Tibial nerve (tissue), 4 donors: ENCODE measurements around the gene NID2. TPM values are rescaled to one million over a fixed set of nuclear protein-coding genes. Genes with fewer than 3 reads are reported as not detected.

ENCODE experiments used
- DNase-seq, 2 donors: peaks; one replicate each; pipeline ENCODE4 v3.0.0-alpha.2; 2019; ENCODE audit warnings: low spot score in 2 of 2
- H3K27ac ChIP-seq, 4 donors: fragments of 200-600 bp; sonication (generic) in 3 of 4; one replicate each; pipeline ENCODE4 v1.5.1; 2017 to 2019; ENCODE audit warnings: mild to moderate bottlenecking in 1 of 4
- H3K27me3 ChIP-seq, 2 donors: fragments of 200-600 bp; sonication (generic) in 1 of 2; one replicate each; pipeline versions ENCODE4 v1.5.1 to v1.6.0; 2017 to 2019
- H3K36me3 ChIP-seq, 3 donors: fragments of 200-600 bp; sonication (generic); one replicate each; pipeline ENCODE4 v1.5.1; 2018 to 2019
- H3K4me1 ChIP-seq, 4 donors: fragments of 200-600 bp; sonication (generic) in 3 of 4; one replicate each; pipeline ENCODE4 v1.5.1; 2017 to 2019
- H3K4me3 ChIP-seq, 4 donors: fragments of 200-600 bp; sonication (generic) in 3 of 4; one replicate each; pipeline ENCODE4 v1.5.1; 2017 to 2019; ENCODE audit warnings: mild to moderate bottlenecking in 1 of 4, moderate library complexity in 1 of 4
- H3K9me3 ChIP-seq, 4 donors: fragments of 200-600 bp; sonication (generic) in 3 of 4; one replicate each; pipeline ENCODE4 v1.5.1; 2017 to 2019
- CTCF ChIP-seq, 5 experiments: fragments of 200-600 bp in 3 of 5; fragments of 450-650 bp in 2 of 5; sonication (generic) in 3 of 5; IDR thresholded peaks; one replicate each; pipeline ENCODE4 v1.5.1; 2016 to 2019; ENCODE audit warnings: antibody characterized with exemption in 5 of 5, mild to moderate bottlenecking in 3 of 5, moderate library complexity in 2 of 5
- EP300 ChIP-seq, 2 donors: sonication (generic); formaldehyde crosslinking; IDR thresholded peaks; one replicate each; pipeline ENCODE4 v1.6.1; 2017; ENCODE audit warnings: antibody characterized with exemption in 2 of 2, mild to moderate bottlenecking in 1 of 2
- POLR2A ChIP-seq, 2 donors: fragments of 450-650 bp; IDR thresholded peaks; one replicate each; pipeline ENCODE4 v1.6.1; 2017; ENCODE audit warnings: antibody characterized with exemption in 2 of 2, mild to moderate bottlenecking in 2 of 2, moderate library complexity in 2 of 2
- WGBS, 2 donors: methylation state at CpG; one replicate each; pipeline ENCODE4 v1.1.5; 2018; 5-methylcytosine and 5-hydroxymethylcytosine counted together
- total RNA-seq, 4 donors: library from RNA; depleted of rRNA; stranded (reverse); fragments of >200 nt; gene quantifications; one replicate each; pipeline ENCODE4 v1.1.0, GENCODE V29; 2016

Gene NID2
- total RNA-seq, 4 donors from 2014 or later, result 61.4 to 90.0 (median 79.4) TPM

GRCh38 chr14:52052288-52052943 lies 16.4 kb downstream of the NID2 start:
- Histone ChIP-seq H3K36me3 (peaks cover 0 to 5% (median 0%) of the 10 kb centered on the region in 3 donors), H3K9me3 (no peaks in the 10 kb centered on the region), H3K4me1 (peaks cover 0 to 88% (median 52%) of the 10 kb centered on the region in 4 donors), H3K27ac (peak overlapping the region; percentile 24 to 74 (median 52)), H3K27me3 (no peaks in the 10 kb centered on the region), H3K4me3 (no peak overlapping the region)
- TF ChIP-seq EP300 (IDR thresholded peaks at IDR 0.05), result no peak
- no peak for TF ChIP-seq CTCF (IDR thresholded peaks at IDR 0.05)
- no peak for TF ChIP-seq POLR2A (IDR thresholded peaks at IDR 0.05)
- 28 to 36% methylated on average over 7 of the region's 7 CpGs for WGBS, 2 donors
- DNase-seq, result no peak

- 28 to 31% methylated on average over 2 of the region's 2 CpGs for WGBS, 2 donors
- H3K27me3 ChIP-seq, result no peaks in the 10 kb centered on the region
- no peak for TF ChIP-seq CTCF (IDR thresholded peaks at IDR 0.05)
- no peak for TF ChIP-seq POLR2A (IDR thresholded peaks at IDR 0.05)
- TF ChIP-seq EP300 (IDR thresholded peaks at IDR 0.05), result no peak
- H3K4me3 ChIP-seq, result no peak overlapping the region
- no peaks in the 10 kb centered on the region for H3K9me3 ChIP-seq
- peaks cover 0 to 94% (median 52%) of the 10 kb centered on the region in 4 donors for H3K4me1 ChIP-seq
- H3K36me3 ChIP-seq, result peaks cover 0 to under 1% (median 0%) of the 10 kb centered on the region in 3 donors
- peak overlapping the region in 3 of 4 donors; percentile 24 to 74 (median 71) for H3K27ac ChIP-seq
- no peak for DNase-seq
Observed at GRCh38 chr14:52051871-52052270, 17.0 kb downstream of the NID2 start.

- Histone ChIP-seq H3K36me3 (no peaks in the 10 kb centered on the region), H3K4me3 (no peak overlapping the region), H3K27ac (peak overlapping the region in 3 of 4 donors; percentile 36 to 74 (median 71)), H3K9me3 (no peaks in the 10 kb centered on the region), H3K4me1 (peaks cover 0 to 97% (median 52%) of the 10 kb centered on the region in 4 donors), H3K27me3 (no peaks in the 10 kb centered on the region)
- 22 to 28% methylated on average over 3 of the region's 3 CpGs for WGBS, 2 donors
- TF ChIP-seq CTCF (IDR thresholded peaks at IDR 0.05), result no peak
- no peak for TF ChIP-seq POLR2A (IDR thresholded peaks at IDR 0.05)
- no peak for TF ChIP-seq EP300 (IDR thresholded peaks at IDR 0.05)
- no peak for DNase-seq
Observed at GRCh38 chr14:52051251-52051650, 17.6 kb downstream of the NID2 start.

GRCh38 chr14:52049721-52050588 lies 18.9 kb downstream of the NID2 start:
- WGBS, 2 donors, result 46 to 57% methylated on average over 5 to 6 of the region's 6 CpGs
- Histone ChIP-seq H3K9me3 (no peaks in the 10 kb centered on the region), H3K27me3 (no peaks in the 10 kb centered on the region), H3K36me3 (no peaks in the 10 kb centered on the region), H3K4me3 (no peak overlapping the region), H3K27ac (peak overlapping the region in 3 of 4 donors; percentile 5 to 74 (median 71)), H3K4me1 (peaks cover 0 to 96% (median 45%) of the 10 kb centered on the region in 4 donors)
- no peak for DNase-seq
- TF ChIP-seq CTCF (IDR thresholded peaks at IDR 0.05) (no peak), POLR2A (IDR thresholded peaks at IDR 0.05) (no peak), EP300 (IDR thresholded peaks at IDR 0.05) (no peak)

- no peak for DNase-seq
- TF ChIP-seq CTCF (IDR thresholded peaks at IDR 0.05) (no peak), POLR2A (IDR thresholded peaks at IDR 0.05) (no peak), EP300 (IDR thresholded peaks at IDR 0.05) (no peak)
- peak overlapping the region in 2 of 4 donors; percentile 74 to 81 for H3K27ac ChIP-seq
Observed at GRCh38 chr14:52049271-52049670, 19.6 kb downstream of the NID2 start.

More at GRCh38 chr14:52049271-52049670, 19.6 kb downstream of the NID2 start:
- H3K27me3 ChIP-seq, result no peaks in the 10 kb centered on the region
- no peaks in the 10 kb centered on the region for H3K9me3 ChIP-seq
- 40 to 41% methylated on average over 5 of the region's 5 CpGs for WGBS, 2 donors
- H3K4me3 ChIP-seq, result no peak overlapping the region
- H3K4me1 ChIP-seq, result peaks cover 0 to 95% (median 40%) of the 10 kb centered on the region in 4 donors
- no peaks in the 10 kb centered on the region for H3K36me3 ChIP-seq
